Right atrium auricular region (tissue), 2 donors: ENCODE results near the gene C10orf67. TPM values are rescaled to one million over a fixed set of nuclear protein-coding genes. Genes with fewer than 3 reads are reported as not detected.

Experiments used
- DNase-seq: peaks from one replicate; pipeline ENCODE4 v3.0.0-alpha.2; 2019; ENCODE audit warnings: low spot score
- H3K27ac ChIP-seq, 2 donors: fragments of 200-600 bp; sonication (generic); 1 replicate in 1 of 2; 2 replicates in 1 of 2; pipeline ENCODE4 v1.5.1; 2016 to 2019
- H3K27me3 ChIP-seq, 2 donors: fragments of 200-600 bp; sonication (generic); one replicate each; pipeline versions ENCODE4 v1.5.1 to v1.6.0; 2017 to 2019
- H3K36me3 ChIP-seq: fragments of 200-600 bp; sonication (generic); one replicate; pipeline ENCODE4 v1.5.1; 2016
- H3K4me1 ChIP-seq, 2 donors: fragments of 200-600 bp; sonication (generic); one replicate each; pipeline versions ENCODE4 v1.5.1 to v1.6.0; 2017 to 2019
- H3K4me3 ChIP-seq, 2 donors: fragments of 200-600 bp; sonication (generic); 1 replicate in 1 of 2; 2 replicates in 1 of 2; pipeline ENCODE4 v1.5.1; 2017 to 2019; ENCODE audit warnings: mild to moderate bottlenecking in 1 of 2, moderate library complexity in 1 of 2
- H3K9me3 ChIP-seq, 2 donors: fragments of 200-600 bp; sonication (generic); one replicate each; pipeline ENCODE4 v1.5.1; 2019
- total RNA-seq, 2 donors: library from RNA; depleted of rRNA; stranded (reverse); fragments of >200 nt; gene quantifications; one replicate each; pipeline ENCODE4 v1.1.0, GENCODE V29; 2016
- TF ChIP-seq, protein P1 (sequence below), 2 donors: fragments of 200-600 bp; sonication (generic); IDR thresholded peaks; one replicate each; pipeline ENCODE4 v1.5.1; 2019; ENCODE audit warnings: antibody characterized with exemption in 2 of 2

C10orf67 gene
- total RNA-seq, 2 donors from 2014 or later = 0.16 to 0.44 TPM

- no peak overlapping the region for H3K4me3 ChIP-seq
- H3K27me3 ChIP-seq = no peaks in the 10 kb centered on the region
- no peaks in the 10 kb centered on the region for H3K36me3 ChIP-seq
- no peak for DNase-seq
- no peaks in the 10 kb centered on the region for H3K4me1 ChIP-seq
- TF ChIP-seq, protein P1, sequence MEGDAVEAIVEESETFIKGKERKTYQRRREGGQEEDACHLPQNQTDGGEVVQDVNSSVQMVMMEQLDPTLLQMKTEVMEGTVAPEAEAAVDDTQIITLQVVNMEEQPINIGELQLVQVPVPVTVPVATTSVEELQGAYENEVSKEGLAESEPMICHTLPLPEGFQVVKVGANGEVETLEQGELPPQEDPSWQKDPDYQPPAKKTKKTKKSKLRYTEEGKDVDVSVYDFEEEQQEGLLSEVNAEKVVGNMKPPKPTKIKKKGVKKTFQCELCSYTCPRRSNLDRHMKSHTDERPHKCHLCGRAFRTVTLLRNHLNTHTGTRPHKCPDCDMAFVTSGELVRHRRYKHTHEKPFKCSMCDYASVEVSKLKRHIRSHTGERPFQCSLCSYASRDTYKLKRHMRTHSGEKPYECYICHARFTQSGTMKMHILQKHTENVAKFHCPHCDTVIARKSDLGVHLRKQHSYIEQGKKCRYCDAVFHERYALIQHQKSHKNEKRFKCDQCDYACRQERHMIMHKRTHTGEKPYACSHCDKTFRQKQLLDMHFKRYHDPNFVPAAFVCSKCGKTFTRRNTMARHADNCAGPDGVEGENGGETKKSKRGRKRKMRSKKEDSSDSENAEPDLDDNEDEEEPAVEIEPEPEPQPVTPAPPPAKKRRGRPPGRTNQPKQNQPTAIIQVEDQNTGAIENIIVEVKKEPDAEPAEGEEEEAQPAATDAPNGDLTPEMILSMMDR (IDR thresholded peaks at IDR 0.05) = no peak
- H3K9me3 ChIP-seq = no peaks in the 10 kb centered on the region
- H3K27ac ChIP-seq = no peak overlapping the region
Observed at GRCh38 chr10:23230582-23230981, 114.0 kb downstream of the C10orf67 start.

GRCh38 chr10:23217471-23217870, 127.1 kb downstream of the C10orf67 start:
- Histone ChIP-seq H3K4me1 (no peaks in the 10 kb centered on the region), H3K27me3 (no peaks in the 10 kb centered on the region), H3K9me3 (no peaks in the 10 kb centered on the region), H3K4me3 (no peak overlapping the region), H3K27ac (no peak overlapping the region), H3K36me3 (no peaks in the 10 kb centered on the region)
- no peak for DNase-seq
- TF ChIP-seq, protein P1 (IDR thresholded peaks at IDR 0.05) = no peak

- Histone ChIP-seq H3K27me3 (no peaks in the 10 kb centered on the region), H3K9me3 (no peaks in the 10 kb centered on the region), H3K4me3 (no peak overlapping the region), H3K4me1 (no peaks in the 10 kb centered on the region), H3K36me3 (no peaks in the 10 kb centered on the region), H3K27ac (no peak overlapping the region)
- TF ChIP-seq, protein P1 (IDR thresholded peaks at IDR 0.05) = no peak
- no peak for DNase-seq
Observed at GRCh38 chr10:23205972-23206642, 138.5 kb downstream of the C10orf67 start.

GRCh38 chr10:23204773-23205172, 139.8 kb downstream of the C10orf67 start:
- Histone ChIP-seq H3K4me1 (no peaks in the 10 kb centered on the region), H3K9me3 (no peaks in the 10 kb centered on the region), H3K27me3 (no peaks in the 10 kb centered on the region), H3K4me3 (no peak overlapping the region), H3K36me3 (no peaks in the 10 kb centered on the region), H3K27ac (no peak overlapping the region)
- no peak for DNase-seq
- TF ChIP-seq, protein P1 (IDR thresholded peaks at IDR 0.05) = no peak

DNA sequence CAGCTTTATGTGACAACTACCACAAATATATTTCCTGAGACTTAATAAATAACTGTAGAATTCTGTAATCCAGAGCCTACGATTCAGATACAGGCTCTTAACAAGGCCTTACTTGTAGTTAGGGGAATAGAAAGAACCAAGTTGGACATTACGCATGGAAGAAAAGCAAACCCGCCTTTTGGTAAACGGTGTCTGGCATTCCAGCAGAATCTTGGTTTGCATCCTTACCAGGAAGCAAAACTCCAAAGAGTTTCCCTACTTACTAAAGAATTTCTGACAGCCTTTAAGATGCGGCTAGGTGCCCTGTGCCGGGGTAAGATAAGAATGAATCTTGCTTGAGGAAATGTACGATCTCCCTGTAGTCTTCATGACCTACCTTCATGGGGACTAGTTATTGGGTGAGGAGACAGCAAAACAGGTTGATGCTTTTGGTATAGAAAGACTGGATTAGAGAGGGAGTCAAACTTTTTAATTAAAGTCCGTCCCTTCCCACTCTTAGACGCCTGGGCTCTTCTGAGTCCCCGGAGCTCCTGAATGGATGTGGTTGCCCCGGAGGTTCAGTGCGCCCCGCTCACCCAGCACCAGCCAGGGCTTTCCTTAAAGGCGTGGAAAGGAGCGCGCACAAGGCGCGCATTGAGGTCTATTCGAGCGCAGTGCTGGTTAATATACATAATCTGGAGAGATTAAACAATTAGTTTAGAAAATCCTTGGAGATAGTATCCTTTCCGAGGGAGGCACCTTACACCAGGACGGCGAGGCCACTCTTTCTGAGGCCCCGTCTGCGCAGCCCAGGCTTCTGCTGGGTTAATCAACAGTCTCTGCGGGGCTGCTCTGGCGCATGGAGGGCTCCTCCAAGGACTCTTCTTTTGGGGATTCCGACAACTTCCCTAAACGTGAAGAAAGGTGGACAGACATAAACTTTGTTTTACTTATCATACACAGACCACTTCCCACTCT, 140.9 kb downstream of the C10orf67 start:
- Histone ChIP-seq H3K36me3 (no peaks in the 10 kb centered on the region), H3K27me3 (peaks cover 0 to 5% of the 10 kb centered on the region in 2 donors), H3K9me3 (no peaks in the 10 kb centered on the region), H3K4me3 (no peak overlapping the region), H3K27ac (no peak overlapping the region), H3K4me1 (no peaks in the 10 kb centered on the region)
- DNase-seq = no peak
- TF ChIP-seq, protein P1 (IDR thresholded peaks at IDR 0.05) = no peak
